Measurements from ENCODE around the gene MN1. TPM values are rescaled to one million over a fixed set of nuclear protein-coding genes. Genes with fewer than 3 reads are reported as not detected.

Gene MN1
- total RNA-seq, 1 experiment from 2014 or later: 8.2 TPM

- no TSS peak for BruUV-seq (replicated peaks)
- H3K27ac ChIP-seq: no peak overlapping the region
- DNase-seq: no peak
- H4K20me1 ChIP-seq (ENCODE audit: insufficient read depth): no peaks in the 10 kb centered on the region
- TF ChIP-seq CTCF (conservative IDR thresholded peaks at IDR 0.05) (no peak), EZH2 (IDR thresholded peaks at IDR 0.05; ENCODE audit: low read depth) (no peak)
- POLR2A ChIA-PET (ENCODE audit: unreplicated experiment): no interaction called here
- no peaks in the 10 kb centered on the region for H3F3A ChIP-seq (ENCODE audit: insufficient read depth, low read depth)
- H3K79me2 ChIP-seq (ENCODE audit: low read depth): no peaks in the 10 kb centered on the region
- H2AFZ ChIP-seq: no peak overlapping the region
- no peak overlapping the region for H3K4me3 ChIP-seq
- no peaks in the 10 kb centered on the region for H3K27me3 ChIP-seq (ENCODE audit: insufficient read depth, low read depth)
- intact Hi-C loops (cut with micrococcal nuclease; ENCODE audit: unreplicated experiment): no loop called here
- H3K4me1 ChIP-seq (replicated peaks; ENCODE audit: insufficient read depth): 0 out of 2 replicates have a peak, but pooled peaks cover 6% of the 10 kb centered on the region
- no peak overlapping the region for H3K4me2 ChIP-seq
- H3K9me3 ChIP-seq (ENCODE audit: insufficient read depth, low read depth): no peaks in the 10 kb centered on the region
- no peaks in the 10 kb centered on the region for H3K36me3 ChIP-seq (ENCODE audit: low read depth)
- CTCF ChIA-PET: no interaction called here
- H3K9me2 ChIP-seq (ENCODE audit: insufficient read depth): no peaks in the 10 kb centered on the region
Observed at GRCh38 chr22:27793576-27793975, 8.0 kb downstream of the MN1 start.

GRCh38 chr22:27792452-27793161, 8.9 kb downstream of the MN1 start:
- intact Hi-C loops (cut with micrococcal nuclease; ENCODE audit: unreplicated experiment): no loop called here
- Histone ChIP-seq H3K9me2 (ENCODE audit: insufficient read depth) (no peaks in the 10 kb centered on the region), H3K27ac (no peak overlapping the region), H3K4me2 (no peak overlapping the region), H3K79me2 (ENCODE audit: low read depth) (no peaks in the 10 kb centered on the region), H3K27me3 (ENCODE audit: insufficient read depth, low read depth) (no peaks in the 10 kb centered on the region), H3K9me3 (ENCODE audit: insufficient read depth, low read depth) (no peaks in the 10 kb centered on the region), H3K36me3 (ENCODE audit: low read depth) (no peaks in the 10 kb centered on the region), H3K4me1 (replicated peaks; ENCODE audit: insufficient read depth) (0 out of 2 replicates have a peak, but pooled peaks cover 6% of the 10 kb centered on the region), H2AFZ (no peak overlapping the region), H4K20me1 (ENCODE audit: insufficient read depth) (no peaks in the 10 kb centered on the region), H3F3A (ENCODE audit: insufficient read depth, low read depth) (no peaks in the 10 kb centered on the region), H3K4me3 (no peak overlapping the region)
- no peak for DNase-seq
- TF ChIP-seq CTCF (conservative IDR thresholded peaks at IDR 0.05): no peak
- no peak for TF ChIP-seq EZH2 (IDR thresholded peaks at IDR 0.05; ENCODE audit: low read depth)
- no TSS peak for BruUV-seq (replicated peaks)
- POLR2A ChIA-PET (ENCODE audit: unreplicated experiment): no interaction called here
- CTCF ChIA-PET: no interaction called here

- ChIA-PET POLR2A (ENCODE audit: unreplicated experiment) (no interaction called here), CTCF (no interaction called here)
- no peaks in the 10 kb centered on the region for H4K20me1 ChIP-seq (ENCODE audit: insufficient read depth)
- no peak overlapping the region for H3K4me3 ChIP-seq
- no peak for DNase-seq
- H3K36me3 ChIP-seq (ENCODE audit: low read depth): no peaks in the 10 kb centered on the region
- TF ChIP-seq EZH2 (IDR thresholded peaks at IDR 0.05; ENCODE audit: low read depth) (no peak), CTCF (conservative IDR thresholded peaks at IDR 0.05) (no peak)
- BruUV-seq (replicated peaks): no TSS peak
- no peaks in the 10 kb centered on the region for H3K9me2 ChIP-seq (ENCODE audit: insufficient read depth)
- no peaks in the 10 kb centered on the region for H3F3A ChIP-seq (ENCODE audit: insufficient read depth, low read depth)
- H3K4me1 ChIP-seq (replicated peaks; ENCODE audit: insufficient read depth): 0 out of 2 replicates have a peak, but pooled peaks cover 6% of the 10 kb centered on the region
- H3K27me3 ChIP-seq (ENCODE audit: insufficient read depth, low read depth): no peaks in the 10 kb centered on the region
- no peak overlapping the region for H3K27ac ChIP-seq
- H3K9me3 ChIP-seq (ENCODE audit: insufficient read depth, low read depth): no peaks in the 10 kb centered on the region
- no peak overlapping the region for H2AFZ ChIP-seq
- intact Hi-C loops (cut with micrococcal nuclease; ENCODE audit: unreplicated experiment): no loop called here
- no peak overlapping the region for H3K4me2 ChIP-seq
- no peaks in the 10 kb centered on the region for H3K79me2 ChIP-seq (ENCODE audit: low read depth)
Observed at GRCh38 chr22:27791859-27792241, 9.7 kb downstream of the MN1 start.

Data from PC-9 (cell line).